HPDE6-E6E7 (cell line): ENCODE results near the gene GMPPB.
"Not testable (repeated sequence)": the region's sequence is repeated elsewhere in the genome, so short reads cannot be mapped to it uniquely, and the experiment has no call there.

Source experiments
- DNase-seq: peaks from one replicate; pipeline ENCODE4 v3.0.0; 2011; ENCODE audit warnings: missing footprints; ENCODE audit errors: extremely low spot score

Gene GMPPB

DNA sequence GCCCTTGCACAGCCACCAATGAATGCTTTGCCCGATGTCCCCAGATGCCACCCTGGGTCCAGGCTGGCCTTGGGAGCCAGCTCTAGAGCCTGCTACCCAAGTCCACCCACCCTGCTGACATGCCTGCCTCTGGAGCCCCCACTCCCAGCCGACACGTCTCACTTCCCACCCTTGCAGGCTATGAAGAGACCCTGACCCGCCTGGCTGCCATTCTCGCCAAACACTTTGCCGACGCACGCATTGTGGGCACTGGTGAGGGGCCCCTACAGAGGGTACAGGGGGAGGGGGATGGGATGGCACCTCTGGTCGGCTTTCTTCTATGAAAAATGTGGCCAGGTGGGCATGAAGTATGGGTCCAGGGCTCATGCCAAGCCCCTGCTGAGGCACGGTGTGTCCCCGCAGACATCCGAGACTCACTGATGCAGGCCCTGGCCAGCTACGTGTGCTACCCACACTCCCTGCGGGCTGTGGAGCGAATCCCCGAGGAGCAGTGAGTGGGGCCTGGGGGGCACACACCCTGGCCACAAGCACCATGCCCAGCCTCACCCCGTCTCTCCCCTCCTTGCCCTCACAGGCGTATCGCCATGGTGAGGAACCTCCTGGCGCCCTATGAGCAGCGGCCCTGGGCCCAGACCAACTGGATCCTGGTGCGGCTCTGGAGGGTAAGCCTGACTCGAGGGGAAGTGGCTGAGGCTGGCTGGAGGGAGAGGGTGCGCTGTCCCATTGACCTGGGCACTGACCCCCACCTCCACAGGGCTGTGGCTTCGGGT, 10.2 kb downstream of the GMPPB start:
- no peak for DNase-seq

DNA sequence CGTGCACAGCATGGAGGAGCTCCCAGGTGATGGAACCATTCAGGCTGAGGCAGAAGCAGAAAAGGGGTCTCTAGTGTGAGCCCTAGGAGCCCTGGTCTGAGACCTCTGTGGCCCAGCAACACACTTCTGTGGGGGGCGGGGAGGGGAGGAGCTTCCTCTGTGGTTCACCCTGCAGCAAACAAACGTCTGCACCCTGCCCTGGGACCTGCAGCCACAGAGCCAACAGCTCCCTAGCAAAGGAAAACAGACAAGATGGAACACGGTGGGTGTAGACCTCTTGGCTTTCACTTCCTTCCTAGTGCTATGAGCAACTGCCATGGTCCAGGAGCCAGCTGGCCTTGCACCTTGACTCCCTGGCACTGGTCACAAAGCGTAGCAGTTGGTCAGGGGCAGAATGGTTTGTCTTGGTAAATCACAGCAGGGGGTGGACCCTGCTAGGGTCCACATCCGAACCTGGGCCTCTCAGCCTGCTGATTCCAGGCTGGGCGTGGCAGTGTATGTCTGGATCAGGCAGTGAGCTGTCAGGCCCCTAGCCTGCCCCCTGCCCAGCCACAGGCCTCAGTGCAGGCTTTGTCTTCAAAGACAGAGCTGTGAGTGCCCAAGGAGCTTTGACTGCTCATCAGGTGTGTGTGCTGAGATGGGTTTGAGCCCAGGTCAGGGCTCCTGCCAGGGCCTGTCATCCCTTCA, 11.0 kb downstream of the GMPPB start:
- DNase-seq, result no peak

DNA sequence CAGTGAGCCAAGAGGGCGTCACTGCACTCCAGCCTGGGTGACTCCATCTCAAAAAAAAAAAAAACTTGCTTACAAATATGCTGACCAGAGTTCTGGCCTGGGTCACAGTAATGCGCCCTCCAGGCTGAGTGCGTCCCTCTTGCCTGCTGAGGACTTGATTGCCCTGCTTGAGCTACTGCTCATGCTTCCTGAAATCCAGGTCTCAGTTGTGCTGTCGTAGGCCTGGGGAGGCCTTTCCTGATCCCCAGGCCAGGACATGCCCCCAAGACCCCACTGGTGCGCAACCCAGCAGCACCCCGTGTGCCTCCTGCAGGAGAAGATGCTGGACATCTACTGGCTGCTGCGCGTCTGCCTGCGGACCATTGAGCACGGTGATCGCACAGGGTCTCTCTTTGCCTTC, 11.6 kb downstream of the GMPPB start:
- DNase-seq, result no peak

DNA sequence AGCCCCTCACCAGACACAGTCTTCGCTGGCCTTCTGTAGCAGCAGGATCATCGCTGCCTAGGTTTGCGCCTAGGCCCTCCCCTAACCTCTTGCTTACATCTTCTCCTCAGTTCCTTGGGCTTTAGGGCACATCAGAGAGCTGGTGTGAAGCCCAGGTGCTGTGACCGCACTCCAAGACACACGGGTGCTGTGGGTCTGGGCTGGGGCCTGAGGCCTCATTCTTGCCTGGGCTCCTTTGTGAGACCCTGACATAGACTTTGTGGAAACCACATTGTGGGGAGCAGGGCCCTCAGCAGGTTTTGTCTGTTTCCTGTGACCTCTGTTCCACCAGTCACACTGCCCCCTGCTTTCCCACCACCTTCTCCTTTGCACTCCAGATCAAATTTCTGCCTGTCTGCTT, 12.3 kb downstream of the GMPPB start:
- no peak for DNase-seq

DNA sequence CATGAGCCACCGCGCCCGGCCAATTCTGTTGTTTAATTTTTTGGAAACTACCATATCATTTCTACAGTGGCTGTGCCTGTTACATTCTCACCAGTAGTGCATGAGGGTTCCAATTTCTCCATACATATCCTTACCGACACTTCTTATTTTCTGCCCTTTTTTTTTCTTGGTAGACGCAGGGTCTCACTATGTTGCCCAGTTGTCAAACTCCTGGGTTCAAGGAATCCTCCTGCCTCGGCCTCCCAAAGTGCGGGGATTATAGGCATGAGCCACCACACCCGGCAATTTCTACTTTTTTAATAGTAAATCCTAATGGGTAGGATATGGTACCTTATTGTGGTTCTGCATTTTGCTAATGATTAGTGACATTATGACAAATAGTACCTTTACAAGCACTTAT, 13.9 kb downstream of the GMPPB start:
- DNase-seq, result no peak

DNA sequence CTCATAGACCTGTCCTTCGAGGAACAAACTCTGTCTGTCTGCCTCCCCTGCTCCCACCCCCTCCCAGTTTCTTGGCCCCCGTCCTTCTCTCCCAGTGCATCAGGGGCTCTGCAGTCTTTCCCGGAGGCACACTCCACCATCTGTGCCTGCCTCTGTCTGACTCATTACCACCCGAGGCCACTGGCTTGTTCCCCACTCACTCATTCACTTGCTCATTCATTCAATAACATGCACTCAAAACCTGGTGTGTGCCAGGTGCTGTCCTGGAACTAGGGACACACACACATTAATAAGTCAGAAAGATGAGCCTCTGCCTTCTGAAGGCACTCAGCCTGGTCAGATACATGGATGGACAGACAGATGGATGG, 16.7 kb downstream of the GMPPB start:
- no peak for DNase-seq

DNA sequence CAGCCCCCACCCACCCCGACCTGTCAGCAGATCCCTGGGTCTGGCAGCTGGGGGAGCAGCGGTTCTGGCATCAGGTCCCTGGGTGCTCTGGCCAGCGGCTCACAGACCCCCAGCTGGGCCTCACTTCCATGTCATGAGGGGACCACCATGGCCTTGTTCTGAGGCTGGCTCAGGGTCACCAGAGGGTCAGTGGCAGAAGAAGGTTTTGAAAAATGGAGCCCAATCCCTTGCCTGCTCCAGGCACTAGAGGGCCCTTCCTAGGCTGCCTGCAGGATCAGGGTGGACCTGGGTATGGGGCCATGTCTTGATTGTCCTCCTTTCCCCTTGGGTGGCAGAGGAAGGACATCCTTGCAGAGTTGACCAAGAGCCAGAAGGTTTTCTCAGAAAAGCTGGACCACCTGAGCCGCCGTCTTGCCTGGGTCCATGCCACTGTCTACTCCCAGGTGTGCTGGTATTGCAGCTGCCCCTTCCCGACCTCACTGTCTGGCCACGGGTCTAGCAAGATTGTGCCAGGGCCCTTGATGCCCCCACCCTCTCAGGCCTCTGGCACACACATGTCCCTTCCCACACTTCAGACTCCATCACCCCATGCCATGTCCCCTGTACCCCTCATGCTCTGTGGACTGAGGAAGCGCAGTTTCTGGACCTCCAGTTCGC, 17.2 kb downstream of the GMPPB start:
- DNase-seq, result no peak

DNA sequence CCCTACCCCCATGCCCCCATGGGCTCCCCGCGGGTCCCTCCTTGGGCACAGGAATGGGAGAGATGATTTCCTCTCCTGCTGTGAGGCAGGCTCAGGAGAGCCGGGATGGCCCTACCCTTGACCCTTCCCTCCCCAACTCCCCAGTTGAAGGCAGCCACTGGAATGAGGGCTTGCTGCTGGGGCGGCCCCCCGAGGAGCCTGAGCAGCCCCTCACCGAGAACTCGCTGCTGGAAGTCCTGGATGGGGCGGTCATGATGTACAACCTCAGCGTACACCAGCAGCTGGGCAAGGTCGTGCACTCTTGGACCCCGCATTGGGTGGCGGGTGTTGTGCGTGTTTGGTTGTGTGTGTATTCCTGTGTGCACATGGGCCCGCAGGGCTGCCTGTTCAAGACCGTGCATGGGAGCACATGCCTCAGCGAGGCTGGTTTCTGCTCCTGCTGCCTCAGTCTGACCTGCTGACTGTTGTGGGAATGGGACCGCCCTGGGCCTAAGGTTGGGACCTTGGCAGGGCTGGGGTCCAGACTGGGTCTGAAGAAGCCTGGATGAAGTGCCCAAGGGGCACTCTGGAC, 18.3 kb downstream of the GMPPB start:
- DNase-seq, result no peak

DNA sequence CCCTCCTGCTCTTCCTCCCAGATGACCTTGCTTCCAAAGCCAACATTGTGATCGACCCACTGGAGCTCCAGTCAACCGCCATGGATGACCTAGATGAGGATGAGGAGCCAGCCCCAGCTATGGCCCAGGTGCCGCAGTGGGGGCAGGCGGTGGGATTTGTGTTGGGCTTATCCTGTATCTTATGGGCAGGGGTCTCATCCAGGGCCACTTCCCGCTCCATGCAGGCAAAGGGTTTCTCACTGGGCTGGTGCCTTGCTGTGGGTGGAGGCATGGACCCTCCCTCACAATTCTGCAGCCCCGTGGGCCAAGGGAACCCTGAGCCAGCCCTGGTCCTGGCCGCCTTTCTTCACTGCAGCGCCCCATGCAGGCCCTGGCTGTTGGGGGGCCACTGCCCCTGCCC, 19.1 kb downstream of the GMPPB start:
- DNase-seq, result no peak

DNA sequence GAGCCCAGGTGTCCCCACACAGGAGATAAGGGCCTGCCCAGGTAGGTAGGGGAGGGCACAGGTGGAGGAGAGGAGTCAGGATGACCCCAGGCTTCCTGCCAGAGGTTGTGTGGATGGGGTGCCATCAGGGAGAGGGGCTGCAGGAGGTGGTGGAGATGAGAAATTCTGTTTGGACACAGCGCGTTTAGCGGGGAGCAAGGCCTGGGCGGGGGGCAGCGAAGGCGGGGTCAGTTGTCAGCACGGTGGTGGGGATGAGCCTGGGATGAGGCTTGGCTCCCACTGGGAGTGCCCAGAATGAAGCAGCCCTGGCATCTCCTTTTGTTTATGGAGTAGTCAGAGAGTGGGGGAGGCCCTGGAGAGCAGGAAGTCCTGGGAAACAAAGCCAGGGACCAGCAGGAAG, 19.8 kb downstream of the GMPPB start:
- DNase-seq, result no peak

DNA sequence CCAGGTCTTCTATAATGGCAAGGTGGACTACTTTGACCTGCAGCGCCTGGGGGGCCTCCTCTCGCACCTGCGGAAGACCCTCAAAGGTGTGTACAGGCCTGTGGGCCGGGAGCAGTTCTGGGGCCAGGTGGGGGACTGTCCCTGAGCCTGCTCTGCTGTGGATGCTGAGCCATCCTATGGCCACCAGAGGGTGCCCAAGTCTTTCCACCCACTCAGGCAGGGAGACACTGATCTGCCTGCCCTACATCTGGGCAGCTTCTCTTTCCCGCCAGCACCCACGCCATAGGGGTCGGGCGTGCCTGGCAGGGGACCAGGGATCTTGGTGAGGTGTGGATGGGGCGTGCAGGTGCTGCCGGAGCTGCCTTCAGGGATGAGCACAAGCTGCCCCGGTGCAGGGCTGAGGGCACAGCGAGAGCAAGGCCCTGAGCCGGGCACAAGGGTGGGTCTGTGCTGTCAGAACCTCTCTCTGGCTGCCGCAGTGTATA, 20.3 kb downstream of the GMPPB start:
- peak; percentile 49 for DNase-seq

DNA sequence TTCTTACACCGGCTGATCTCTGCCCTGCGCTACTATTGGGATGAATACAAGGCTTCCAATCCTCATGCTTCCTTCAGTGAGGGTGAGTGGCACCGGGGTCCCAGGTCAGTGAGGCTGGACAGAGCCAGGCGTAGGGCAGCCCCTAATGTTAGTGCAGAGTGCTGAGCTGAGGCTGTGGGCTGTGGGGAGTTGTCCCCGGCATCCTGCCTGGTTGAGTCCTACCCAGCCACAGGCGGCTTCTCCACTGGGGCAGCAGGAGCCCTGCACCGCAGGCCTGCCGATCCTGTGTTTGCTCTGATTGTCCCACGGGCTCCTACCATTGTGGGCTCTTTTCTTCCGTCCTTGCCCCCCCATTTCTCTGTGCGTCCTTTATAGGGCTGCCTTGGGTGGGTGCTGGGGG, 21.1 kb downstream of the GMPPB start:
- DNase-seq, result no peak

DNA sequence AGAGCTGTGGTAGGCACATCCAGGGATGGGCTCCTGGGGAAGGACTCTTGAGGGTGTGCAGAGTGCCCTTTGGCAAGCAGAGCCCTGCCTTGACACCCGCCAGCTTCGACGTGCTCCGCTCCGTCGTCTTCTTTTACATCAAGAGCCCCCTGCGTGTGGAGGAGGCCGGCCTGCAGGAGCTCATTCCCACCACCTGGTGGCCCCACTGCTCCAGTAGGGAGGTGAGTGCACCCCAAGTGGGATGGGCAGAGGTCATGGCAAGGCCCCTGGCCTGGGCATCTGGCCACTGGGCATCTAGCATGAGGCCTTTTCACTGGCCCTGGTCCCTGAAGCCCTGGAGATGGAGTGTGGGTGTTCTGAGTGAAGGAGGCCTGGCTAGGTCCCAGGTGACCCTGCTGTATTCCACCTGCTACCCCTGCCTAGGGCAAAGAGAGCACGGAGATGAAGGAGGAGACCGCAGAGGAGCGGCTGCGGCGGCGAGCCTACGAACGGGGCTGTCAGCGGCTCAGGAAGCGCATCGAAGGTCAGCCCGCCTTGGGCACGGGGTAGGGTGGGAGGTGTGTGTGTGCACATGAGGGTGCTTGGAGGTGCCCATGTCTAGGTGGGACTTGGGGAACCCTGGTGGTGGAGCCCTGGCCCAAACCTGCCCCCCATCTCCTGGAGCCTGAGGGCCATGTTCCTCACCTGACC, 22.2 kb downstream of the GMPPB start:
- DNase-seq, result no peak

DNA sequence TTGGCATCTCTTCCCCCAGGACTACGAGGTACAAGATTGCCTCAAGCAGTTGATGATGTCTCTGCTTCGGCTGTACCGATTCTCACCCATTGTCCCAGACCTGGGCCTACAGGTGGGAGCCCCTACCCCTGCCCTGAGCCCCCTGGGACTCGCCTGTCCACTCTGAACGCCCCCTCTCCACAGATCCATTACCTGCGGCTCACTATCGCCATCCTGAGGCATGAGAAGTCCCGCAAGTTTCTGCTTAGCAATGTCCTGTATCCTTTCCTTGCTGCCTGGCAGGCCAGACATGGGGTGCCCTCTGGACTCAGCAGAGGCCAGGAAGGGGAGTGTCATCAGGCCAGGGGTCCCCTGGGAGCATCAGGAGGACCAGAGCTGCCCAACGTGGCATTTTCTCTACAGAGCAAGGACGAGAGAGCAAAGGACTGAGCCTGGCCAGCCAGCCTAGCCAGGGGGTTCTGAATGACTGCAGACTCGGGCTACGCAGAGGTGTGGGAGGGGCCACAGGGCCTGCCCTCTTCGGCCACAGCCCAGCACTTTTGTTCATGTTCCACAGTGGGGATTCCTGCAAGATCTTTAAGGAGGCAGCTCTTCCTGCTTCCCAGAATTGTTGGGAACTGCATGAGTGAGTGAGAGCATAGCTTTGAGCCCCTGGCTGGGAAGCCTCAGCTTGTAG, 23.2 kb downstream of the GMPPB start:
- no peak for DNase-seq

DNA sequence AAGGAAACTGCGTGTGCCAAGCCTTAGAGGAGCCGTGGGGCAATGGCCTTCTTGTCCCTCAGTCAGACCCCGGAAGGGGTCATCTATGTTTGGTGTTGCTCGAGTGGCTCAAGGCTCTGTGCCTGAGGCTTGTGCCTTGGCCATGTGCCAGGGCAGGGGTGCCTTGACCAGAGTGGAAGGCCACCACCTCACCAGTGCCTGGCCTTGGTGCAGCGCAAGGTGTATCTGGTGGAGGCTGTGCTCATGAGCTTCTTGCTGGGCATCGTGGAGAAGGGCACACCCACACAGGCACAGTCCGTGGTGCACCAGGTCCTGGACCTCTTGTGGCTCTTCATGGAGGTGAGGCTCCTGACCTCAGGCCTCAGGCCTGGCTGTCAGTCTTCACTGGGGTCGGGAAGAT, 23.7 kb downstream of the GMPPB start:
- DNase-seq, result no peak

DNA sequence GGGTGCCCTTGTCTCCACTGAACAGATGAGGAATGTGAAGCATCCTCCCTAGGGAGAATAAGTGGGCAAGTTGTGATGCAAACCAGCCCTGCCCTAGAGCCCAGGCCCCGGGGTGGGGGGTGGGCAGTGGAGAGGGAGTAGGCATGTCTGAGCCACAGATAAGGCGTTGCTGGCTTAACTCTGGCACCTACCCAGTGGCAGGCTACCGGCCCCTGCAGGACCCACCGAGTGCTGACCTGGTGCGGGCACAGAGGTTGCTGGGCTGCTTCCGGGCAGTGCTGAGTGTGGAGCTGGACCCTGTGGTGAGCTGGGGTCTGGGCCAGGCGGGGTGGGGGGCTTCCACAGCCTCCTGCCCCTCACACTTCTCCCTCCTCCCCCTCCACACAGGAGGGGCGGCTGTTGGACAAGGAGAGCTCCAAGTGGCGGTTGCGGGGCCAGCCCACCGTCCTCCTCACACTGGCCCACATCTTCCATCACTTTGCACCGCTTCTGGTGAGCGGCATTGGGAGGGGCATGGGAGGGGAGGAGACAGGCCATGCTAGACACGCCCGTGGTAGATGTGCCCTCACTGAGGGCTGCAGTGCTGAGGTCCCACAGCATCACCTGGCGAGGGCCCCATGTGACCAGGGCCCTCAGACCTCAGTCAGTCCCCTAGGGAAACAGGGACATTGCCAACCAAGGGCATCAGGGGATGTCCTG, 24.3 kb downstream of the GMPPB start:
- no peak for DNase-seq

DNA sequence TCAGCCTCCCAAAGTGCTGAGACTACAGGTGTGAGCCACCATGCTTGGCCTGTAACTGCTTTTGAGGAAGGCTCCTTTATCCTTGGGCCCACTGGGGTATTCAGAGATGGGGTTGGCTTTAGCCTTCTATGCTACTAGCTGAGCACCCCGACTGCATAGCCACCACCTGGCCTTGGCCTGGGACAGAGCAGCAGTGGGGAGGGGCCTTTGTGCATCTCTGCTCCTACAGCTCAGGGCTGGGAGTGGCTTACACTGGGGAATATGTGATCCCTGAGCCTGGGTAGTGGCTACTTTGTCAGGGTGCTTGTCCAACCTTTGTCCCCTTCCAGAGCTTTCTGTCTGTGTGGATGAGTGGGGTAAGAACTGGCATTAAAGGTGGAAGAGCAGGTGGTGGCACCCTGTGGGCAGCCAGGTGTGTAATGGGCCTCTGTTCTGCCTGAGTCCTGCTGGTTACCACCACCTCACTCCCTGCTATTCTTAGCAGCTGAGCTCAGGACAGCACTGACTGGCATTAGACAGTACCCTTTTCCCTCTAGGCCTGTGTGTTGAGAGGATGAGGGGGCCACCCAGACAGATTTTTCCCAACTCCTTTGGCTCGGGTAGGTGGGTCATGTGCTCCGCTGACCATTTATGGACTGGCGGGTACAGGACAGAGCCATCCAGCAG, 28.3 kb downstream of the GMPPB start:
- not testable (repeated sequence) for DNase-seq

DNA sequence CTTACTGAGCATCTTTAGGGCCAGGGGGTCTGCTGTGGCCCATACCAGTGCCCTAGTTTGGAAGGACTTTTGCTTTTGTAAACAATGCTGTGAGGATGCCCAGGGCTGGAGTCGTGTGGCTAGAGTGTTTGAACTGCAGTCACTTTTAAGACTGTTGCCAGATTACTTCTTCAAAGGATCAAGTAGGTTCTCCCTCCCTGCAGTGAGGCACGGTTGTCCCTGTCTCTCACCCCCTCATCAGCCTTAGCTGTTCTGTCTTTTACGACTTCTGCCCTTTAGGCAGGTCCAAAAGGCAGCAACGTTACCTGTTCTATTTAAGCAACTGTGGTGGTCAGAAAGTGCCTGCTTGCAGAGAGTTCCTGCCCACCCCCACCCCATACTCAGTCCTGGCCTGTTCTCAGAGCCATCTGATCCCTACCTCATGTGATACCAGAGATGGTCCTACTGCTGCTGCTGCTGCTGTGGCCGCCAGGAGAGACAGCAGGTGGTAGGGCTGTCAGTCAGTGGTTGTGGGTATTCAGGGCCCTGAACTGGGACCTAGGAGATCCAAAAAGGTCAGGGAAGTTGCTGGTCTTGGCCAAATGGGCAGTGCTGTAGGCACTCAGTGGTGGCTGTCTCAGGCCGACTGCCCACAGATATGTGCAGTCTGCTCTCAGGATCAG, 29.2 kb downstream of the GMPPB start:
- DNase-seq, result not testable (repeated sequence)

DNA sequence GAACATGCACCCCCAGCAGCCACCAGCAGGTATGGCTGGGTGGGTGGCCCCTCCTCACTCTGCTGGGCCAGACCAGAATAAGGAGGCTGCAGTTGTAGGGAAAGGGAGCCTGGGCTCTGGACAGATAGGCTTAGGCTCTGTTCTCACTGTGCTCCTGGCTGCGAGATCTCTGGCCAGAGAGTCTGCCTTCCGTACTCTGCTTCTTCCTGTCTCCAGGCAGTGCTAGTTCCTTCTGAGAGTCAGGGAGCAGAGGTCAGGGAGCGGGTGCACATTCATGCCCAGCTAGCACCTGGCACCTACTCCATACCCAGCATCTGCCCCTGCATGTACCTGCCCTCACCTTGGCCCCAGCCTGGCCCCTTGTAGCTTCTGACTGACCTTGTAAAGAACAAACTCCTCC, 32.3 kb downstream of the GMPPB start:
- not testable (repeated sequence) for DNase-seq

DNA sequence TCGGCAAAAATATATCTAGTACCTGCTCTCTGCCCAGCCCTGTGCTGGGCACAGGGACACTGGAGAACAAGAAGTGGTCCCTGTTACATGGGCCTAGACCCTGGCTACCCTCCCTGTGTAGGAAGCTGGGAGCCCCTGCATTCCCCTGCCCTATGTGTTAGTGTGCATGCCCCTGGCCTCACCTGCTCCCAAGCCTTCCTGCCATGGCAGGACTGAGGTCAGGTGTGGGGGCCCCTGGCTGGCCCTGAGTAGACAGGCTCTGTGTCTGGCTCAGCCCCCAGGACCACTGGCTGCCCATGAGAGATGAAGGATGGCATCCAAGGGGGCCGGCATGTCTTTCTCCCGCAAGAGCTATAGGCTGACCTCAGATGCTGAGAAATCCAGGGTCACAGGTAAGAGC, 32.9 kb downstream of the GMPPB start:
- DNase-seq, result not testable (repeated sequence)
